Transverse colon (tissue), 4 donors: ENCODE results near the gene HTT.

Experiments
- CTCF ChIP-seq, 5 experiments: fragments of 200-600 bp in 3 of 5; fragments of 450-650 bp in 2 of 5; sonication (generic) in 3 of 5; IDR thresholded peaks; 1 replicate in 2 of 5; 2 replicates in 3 of 5; pipeline ENCODE4 v1.5.1; 2016 to 2017; ENCODE audit warnings: antibody characterized with exemption in 5 of 5, inconsistent platforms in 3 of 5, mild to moderate bottlenecking in 2 of 5, moderate library complexity in 1 of 5
- EP300 ChIP-seq: sonication (generic); formaldehyde crosslinking; IDR thresholded peaks from one replicate; pipeline ENCODE4 v1.6.1; 2017; ENCODE audit warnings: antibody characterized with exemption, low read depth
- POLR2A ChIP-seq: fragments of 450-650 bp; IDR thresholded peaks from one replicate; pipeline ENCODE4 v1.6.1; 2016; ENCODE audit warnings: antibody characterized with exemption, mild to moderate bottlenecking, moderate library complexity
- POLR2AphosphoS5 ChIP-seq, 3 donors: sonication (generic); formaldehyde crosslinking; IDR thresholded peaks; one replicate each; pipeline ENCODE4 v1.6.1; 2016; ENCODE audit warnings: antibody characterized with exemption in 3 of 3

- no peak for TF ChIP-seq CTCF (IDR thresholded peaks at IDR 0.05)
- no peak for TF ChIP-seq POLR2A
- no peak for TF ChIP-seq EP300
- TF ChIP-seq POLR2AphosphoS5 (IDR thresholded peaks at IDR 0.05), result no peak
These were observed 155.5 kb downstream of the HTT start for GRCh38 chr4:3229964-3230363.
